K562 (cell line): ENCODE results near the gene CEP350. TPM values are rescaled to one million over a fixed set of nuclear protein-coding genes. Genes with fewer than 3 reads are reported as not detected.

Experiments
- ATAC-seq: fragments of 200-7000 bp; cut with Tn5 transposase; 3 replicates; pipeline ENCODE4 v1.9.1; 2020; ENCODE audit warnings: moderate library complexity
- BruUV-seq: library from RNA; stranded (reverse); fragments of 400-500 nt; replicated peaks from 2 replicates; lab custom pipeline; 2021; lab: Mats Ljungman, UMichigan
- CTCF ChIA-PET: fragments of 300-600 bp; formaldehyde crosslinking; extraction: SDS; loops from one replicate; lab custom pipeline; 2021; ENCODE audit warnings: low intra/inter-chr PET ratio; lab: Yijun Ruan, JAX
- POLR2A ChIA-PET: fragments of 300-600, 350-650 bp; sonication (Branson Sonifier 250); formaldehyde crosslinking; extraction: SDS; loops from one replicate; lab custom pipeline; 2021; ENCODE audit warnings: antibody characterized with exemption, inconsistent platforms; lab: Yijun Ruan, JAX
- DNase-seq, 4 experiments: peaks; one replicate each; pipeline versions ENCODE4 v3.0.0 to v3.0.0-alpha.2; 2011 to 2018; ENCODE audit warnings: low spot score in 3 of 4, mixed read lengths in 3 of 4; ENCODE audit errors: extremely low read depth in 1 of 4
- FAIRE-seq: peaks from 2 replicates; lab custom pipeline; 2011; peaks lifted over from hg19 to GRCh38; lab: Jason Lieb, UNC
- H2AFZ ChIP-seq: 2 replicates; pipeline ENCODE4 v1.6.0; 2011; ENCODE audit warnings: low read depth, low read length, control low read depth, inconsistent platforms
- H3K27ac ChIP-seq: fragments of 200-600 bp; 3 replicates; pipeline ENCODE4 v1.8.0; 2011; ENCODE audit warnings: low read depth, mild to moderate bottlenecking, control low read depth, inconsistent platforms, low read length, moderate library complexity, mixed read lengths; ENCODE audit errors: extremely low read depth
- H3K27me3 ChIP-seq, 2 experiments: fragments of 300-600 bp in 1 of 2; 2 replicates in 1 of 2; 3 replicates in 1 of 2; pipeline versions ENCODE4 v1.6.0 to v1.8.0; 2011; ENCODE audit warnings: inconsistent platforms in 2 of 2, low read length in 2 of 2, mild to moderate bottlenecking in 1 of 2, mixed read lengths in 1 of 2, moderate library complexity in 1 of 2; ENCODE audit not compliant: control insufficient read depth in 2 of 2, insufficient read depth in 2 of 2
- H3K36me3 ChIP-seq: fragments of 300-600 bp; 3 replicates; pipeline ENCODE4 v1.8.0; 2011; ENCODE audit warnings: mild to moderate bottlenecking, low read length, inconsistent platforms; ENCODE audit not compliant: control insufficient read depth, insufficient read depth
- H3K4me1 ChIP-seq, 2 experiments: fragments of 200-600 bp in 1 of 2; replicated peaks in 1 of 2; 2 replicates in 1 of 2; 3 replicates in 1 of 2; pipeline versions ENCODE4 v1.5.1 to v1.8.0; 2011; ENCODE audit warnings: inconsistent platforms in 2 of 2, low read length in 2 of 2, mild to moderate bottlenecking in 1 of 2, mixed read lengths in 1 of 2, moderate library complexity in 1 of 2; ENCODE audit not compliant: control insufficient read depth in 2 of 2, insufficient read depth in 2 of 2
- H3K4me2 ChIP-seq: 2 replicates; pipeline ENCODE4 v1.6.1; 2011; ENCODE audit warnings: low read length, control low read depth, inconsistent platforms, mixed read lengths; ENCODE audit not compliant: insufficient read depth
- H3K4me3 ChIP-seq: fragments of 200-600 bp; sonication (generic), shearing (Covaris generic); 2 replicates; pipeline ENCODE4 v1.5.1; 2016; ENCODE audit warnings: control low read depth, inconsistent platforms
- H3K79me2 ChIP-seq: fragments of 200-600 bp; 3 replicates; pipeline ENCODE4 v1.8.0; 2011; ENCODE audit warnings: low read length, inconsistent platforms; ENCODE audit not compliant: control insufficient read depth, insufficient read depth
- H3K9ac ChIP-seq, 2 experiments: 2 replicates each; pipeline versions ENCODE4 v1.6.0 to v1.6.1; 2011; ENCODE audit warnings: low read depth in 2 of 2, low read length in 2 of 2, control low read depth in 1 of 2, inconsistent platforms in 1 of 2, mild to moderate bottlenecking in 1 of 2, mixed read lengths in 1 of 2; ENCODE audit not compliant: insufficient read depth in 1 of 2
- H3K9me1 ChIP-seq: one replicate; pipeline ENCODE4 v1.6.0; 2011; ENCODE audit warnings: inconsistent platforms, mild to moderate bottlenecking, low read length, moderate library complexity; ENCODE audit not compliant: control insufficient read depth, insufficient read depth
- H3K9me3 ChIP-seq: replicated peaks from 2 replicates; pipeline ENCODE4 v1.5.1; 2011; ENCODE audit warnings: low read depth, low read length, inconsistent platforms; ENCODE audit not compliant: control insufficient read depth, insufficient read depth
- H4K20me1 ChIP-seq: replicated peaks from 2 replicates; pipeline ENCODE4 v1.6.1; 2011; ENCODE audit warnings: low read length, inconsistent platforms, mixed read lengths; ENCODE audit not compliant: control insufficient read depth, insufficient read depth
- JUNB ChIP-seq: fragments of 450-650 bp; formaldehyde crosslinking; conservative IDR thresholded peaks from 2 replicates; pipeline ENCODE4 v1.4.0; 2020; ENCODE audit warnings: mild to moderate bottlenecking
- MCM7 ChIP-seq, 2 experiments: fragments of 450-650 bp; IDR thresholded peaks; 2 replicates each; pipeline ENCODE4 v1.6.1; 2016 to 2018
- NRF1 ChIP-seq, 2 experiments: fragments of 450-650 bp; IDR thresholded peaks in 1 of 2; conservative IDR thresholded peaks in 1 of 2; 2 replicates each; pipeline ENCODE4 v1.6.1; 2014; ENCODE audit warnings: mild to moderate bottlenecking in 2 of 2
- PTRF ChIP-seq: fragments of 450-650 bp; IDR thresholded peaks from 2 replicates; pipeline ENCODE4 v1.6.1; 2016; ENCODE audit warnings: mild to moderate bottlenecking, missing genetic modification characterization, missing compliant biosample characterization
- RBFOX2 ChIP-seq: fragments of 200-400 bp; formaldehyde crosslinking; IDR thresholded peaks from 2 replicates; pipeline ENCODE4 v1.6.1; 2017; ENCODE audit warnings: low read depth, mild to moderate bottlenecking, low read length, moderate library complexity
- RBM17 ChIP-seq: fragments of 200-400 bp; formaldehyde crosslinking; IDR thresholded peaks from 2 replicates; pipeline ENCODE4 v1.6.1; 2017; ENCODE audit warnings: low read depth, mild to moderate bottlenecking, low read length, borderline replicate concordance
- ZNF407 ChIP-seq: fragments of 450-650 bp; IDR thresholded peaks from 2 replicates; pipeline ENCODE4 v1.6.1; 2016; ENCODE audit warnings: low read depth
- WGBS: fragments of 100-300 bp; shearing (Covaris generic); methylation state at CpG from one replicate; pipeline ENCODE4 v1.1.6; 2016; ENCODE audit warnings: low coverage, mixed read lengths; ENCODE audit not compliant: insufficient coverage; ENCODE audit errors: missing lambda C conversion rate; 5-methylcytosine and 5-hydroxymethylcytosine counted together
- in situ Hi-C: fragments of 300-500 bp; cut with MboI; formaldehyde crosslinking; loops from 4 replicates; pipeline ENCODE4 v1.15.0; 2018; ENCODE audit warnings: inconsistent platforms, mixed read lengths
- intact Hi-C: fragments of 100-400 bp; cut with micrococcal nuclease; formaldehyde crosslinking; loops from 2 replicates; pipeline ENCODE4 v1.14.2; 2022
- polyA plus RNA-seq, 8 experiments: library from polyadenylated mRNA; depleted of rRNA in 4 of 8; stranded (reverse) in 5 of 8; unstranded in 3 of 8; fragments of >200 nt; fragmentation: Nextera tagmentation in 2 of 8; fragmentation: Illumina TruSeq in 1 of 8; extraction: Ambion mirVana in 2 of 8; extraction: Trizol in 1 of 8; gene quantifications; 2 replicates each; pipeline versions ENCODE4 v1.2.1 to v1.2.3, GENCODE V29; 2011 to 2014; ENCODE audit warnings: inconsistent platforms in 1 of 8, missing spikeins in 1 of 8
- total RNA-seq, 7 experiments: library from RNA; depleted of rRNA in 6 of 7; stranded (reverse); fragments of >200 nt in 6 of 7; fragmentation: Illumina TruSeq in 2 of 7; extraction: Trizol in 2 of 7; gene quantifications; 2 replicates each; pipeline versions ENCODE4 v1.2.1 to v1.2.3, GENCODE V29; 2011 to 2021; ENCODE audit warnings: low replicate concordance in 1 of 7

CEP350 gene
- total and polyA plus RNA-seq, 9 of the 15 experiments (the other 6 are each of a cell fraction or from before 2014, with no cell fraction given) = 8.3 to 64.3 (median 28.0) TPM

- no peak for TF ChIP-seq ZNF407
- TF ChIP-seq JUNB (CRISPR knock-in tag) = no peak
These were observed 85.4 kb downstream of the CEP350 start (continued) for GRCh38 chr1:180040034-180040433.

- intact Hi-C loops = no loop called here
- no peaks in the 10 kb centered on the region for H3K27me3 ChIP-seq
- no peak for DNase-seq
- TF ChIP-seq NRF1 (conservative IDR thresholded peaks at IDR 0.05 in 1 of 2, IDR thresholded peaks at IDR 0.05 in 1 of 2) (no peak), PTRF (tag) (no peak), MCM7 (IDR thresholded peaks at IDR 0.05) (no peak), RBM17 (no peak), RBFOX2 (no peak)
- TF ChIP-seq, all 486 proteins: peak for 0
- H3K4me3 ChIP-seq = no peak overlapping the region
- H2AFZ ChIP-seq = no peak overlapping the region
- CTCF ChIA-PET = no interaction called here
- no peaks in the 10 kb centered on the region for H3K9me1 ChIP-seq
- ATAC-seq (no peak), FAIRE-seq (no peak)
- in situ Hi-C loops = no loop called here
- H3K36me3 ChIP-seq = peaks cover 75% of the 10 kb centered on the region
- H4K20me1 ChIP-seq = no peaks in the 10 kb centered on the region
- no peak overlapping the region for H3K4me2 ChIP-seq
- H3K27ac ChIP-seq = no peak overlapping the region
- no peak overlapping the region for H3K9ac ChIP-seq
- no peaks in the 10 kb centered on the region for H3K9me3 ChIP-seq
- no TSS peak for BruUV-seq
- no peaks in the 10 kb centered on the region for H3K4me1 ChIP-seq
- 85% methylated on average over 5 of the region's 5 CpGs for WGBS
- no peaks in the 10 kb centered on the region for H3K79me2 ChIP-seq
- POLR2A ChIA-PET = no interaction called here
These were observed 87.0 kb downstream of the CEP350 start for GRCh38 chr1:180041582-180041981.
